ENCODE data around the gene TAF3.

Gene TAF3

GRCh38 chr10:7887174-7887816 is 69.0 kb downstream of the TAF3 start:
- DNase-seq: no peak

GRCh38 chr10:7889947-7890542 is 71.7 kb downstream of the TAF3 start:
- no peak for DNase-seq

GRCh38 chr10:7890781-7891180 is 72.5 kb downstream of the TAF3 start:
- DNase-seq: no peak

GRCh38 chr10:7891634-7892033 is 73.3 kb downstream of the TAF3 start:
- DNase-seq: no peak

- DNase-seq: no peak
Observed at GRCh38 chr10:7892146-7892545, 73.8 kb downstream of the TAF3 start.

- no peak for DNase-seq
Observed at GRCh38 chr10:7895699-7896090, 77.4 kb downstream of the TAF3 start.

GRCh38 chr10:7896297-7896696 is 78.0 kb downstream of the TAF3 start:
- DNase-seq: no peak

GRCh38 chr10:7901256-7901655 is 83.0 kb downstream of the TAF3 start:
- DNase-seq: no peak

- DNase-seq: no peak
Observed at GRCh38 chr10:7902413-7902812, 84.1 kb downstream of the TAF3 start.

GRCh38 chr10:7903851-7904250 is 85.5 kb downstream of the TAF3 start:
- no peak for DNase-seq

- no peak for DNase-seq
Observed at GRCh38 chr10:7906128-7906527, 87.8 kb downstream of the TAF3 start.

GRCh38 chr10:7908541-7909210 is 90.4 kb downstream of the TAF3 start:
- no peak for DNase-seq

- DNase-seq: no peak
Observed at GRCh38 chr10:7913126-7913872, 95.0 kb downstream of the TAF3 start.

- DNase-seq: no peak
Observed at GRCh38 chr10:7915923-7916536, 97.7 kb downstream of the TAF3 start.

GRCh38 chr10:7917736-7918135 is 99.4 kb downstream of the TAF3 start:
- no peak for DNase-seq

GRCh38 chr10:7922707-7923106 is 104.4 kb downstream of the TAF3 start:
- DNase-seq: no peak

GRCh38 chr10:7928536-7928935 is 110.2 kb downstream of the TAF3 start:
- DNase-seq: no peak

- no peak for DNase-seq
Observed at GRCh38 chr10:7932301-7933036, 114.2 kb downstream of the TAF3 start.

GRCh38 chr10:7933262-7933661 is 115.0 kb downstream of the TAF3 start:
- no peak for DNase-seq

GRCh38 chr10:7933757-7934156 is 115.5 kb downstream of the TAF3 start:
- no peak for DNase-seq

- DNase-seq: no peak
Observed at GRCh38 chr10:7937315-7937945, 119.1 kb downstream of the TAF3 start.

GRCh38 chr10:7941576-7941975 is 123.3 kb downstream of the TAF3 start:
- DNase-seq: no peak
